ENCODE data around the gene ANKH.

DNA sequence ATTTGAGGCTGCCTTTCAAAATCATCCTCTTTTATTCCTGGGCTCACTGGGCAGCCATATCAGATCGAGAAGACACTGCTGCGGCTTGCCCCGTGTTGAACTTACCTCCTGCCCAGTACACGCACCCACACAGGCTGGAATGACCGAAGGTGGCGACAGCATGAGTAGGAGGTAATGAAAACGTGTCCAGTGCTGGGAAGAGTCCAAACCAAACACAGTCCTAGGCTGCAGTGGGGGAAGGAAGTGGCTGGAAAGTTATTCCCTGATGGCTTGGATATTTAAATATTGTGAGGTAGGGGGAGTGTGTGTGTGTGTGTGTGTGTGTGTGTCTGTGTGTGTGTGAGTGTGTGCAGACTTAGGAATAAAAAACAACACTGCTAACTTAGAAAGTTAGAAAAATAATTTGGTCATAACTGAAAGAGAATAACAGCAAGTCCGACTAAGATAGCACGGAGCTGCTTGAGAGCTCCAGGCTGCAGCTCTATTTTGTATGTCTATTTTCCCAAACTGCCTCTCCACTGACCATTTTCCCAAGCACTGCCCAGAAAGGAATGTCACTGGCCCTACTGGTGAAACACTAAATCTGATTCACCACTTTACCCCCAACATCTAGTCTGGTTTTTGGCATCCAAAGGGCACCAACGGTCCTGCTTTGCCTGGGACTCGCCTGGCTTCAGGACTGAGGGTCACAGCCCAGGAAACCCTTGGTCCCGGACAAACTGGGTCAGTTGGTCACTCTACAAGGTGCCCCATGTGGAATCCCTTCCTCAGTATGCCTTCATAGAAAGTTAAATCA lies 41.2 kb downstream of the ANKH start:
- TF ChIP-seq, protein P1, sequence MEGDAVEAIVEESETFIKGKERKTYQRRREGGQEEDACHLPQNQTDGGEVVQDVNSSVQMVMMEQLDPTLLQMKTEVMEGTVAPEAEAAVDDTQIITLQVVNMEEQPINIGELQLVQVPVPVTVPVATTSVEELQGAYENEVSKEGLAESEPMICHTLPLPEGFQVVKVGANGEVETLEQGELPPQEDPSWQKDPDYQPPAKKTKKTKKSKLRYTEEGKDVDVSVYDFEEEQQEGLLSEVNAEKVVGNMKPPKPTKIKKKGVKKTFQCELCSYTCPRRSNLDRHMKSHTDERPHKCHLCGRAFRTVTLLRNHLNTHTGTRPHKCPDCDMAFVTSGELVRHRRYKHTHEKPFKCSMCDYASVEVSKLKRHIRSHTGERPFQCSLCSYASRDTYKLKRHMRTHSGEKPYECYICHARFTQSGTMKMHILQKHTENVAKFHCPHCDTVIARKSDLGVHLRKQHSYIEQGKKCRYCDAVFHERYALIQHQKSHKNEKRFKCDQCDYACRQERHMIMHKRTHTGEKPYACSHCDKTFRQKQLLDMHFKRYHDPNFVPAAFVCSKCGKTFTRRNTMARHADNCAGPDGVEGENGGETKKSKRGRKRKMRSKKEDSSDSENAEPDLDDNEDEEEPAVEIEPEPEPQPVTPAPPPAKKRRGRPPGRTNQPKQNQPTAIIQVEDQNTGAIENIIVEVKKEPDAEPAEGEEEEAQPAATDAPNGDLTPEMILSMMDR (IDR thresholded peaks at IDR 0.05; ENCODE audit: low read depth, low read length, missing input control), result peak; percentile 4
- no peak for TF ChIP-seq TAF1 (conservative IDR thresholded peaks at IDR 0.05)
- TF ChIP-seq, protein P2, sequence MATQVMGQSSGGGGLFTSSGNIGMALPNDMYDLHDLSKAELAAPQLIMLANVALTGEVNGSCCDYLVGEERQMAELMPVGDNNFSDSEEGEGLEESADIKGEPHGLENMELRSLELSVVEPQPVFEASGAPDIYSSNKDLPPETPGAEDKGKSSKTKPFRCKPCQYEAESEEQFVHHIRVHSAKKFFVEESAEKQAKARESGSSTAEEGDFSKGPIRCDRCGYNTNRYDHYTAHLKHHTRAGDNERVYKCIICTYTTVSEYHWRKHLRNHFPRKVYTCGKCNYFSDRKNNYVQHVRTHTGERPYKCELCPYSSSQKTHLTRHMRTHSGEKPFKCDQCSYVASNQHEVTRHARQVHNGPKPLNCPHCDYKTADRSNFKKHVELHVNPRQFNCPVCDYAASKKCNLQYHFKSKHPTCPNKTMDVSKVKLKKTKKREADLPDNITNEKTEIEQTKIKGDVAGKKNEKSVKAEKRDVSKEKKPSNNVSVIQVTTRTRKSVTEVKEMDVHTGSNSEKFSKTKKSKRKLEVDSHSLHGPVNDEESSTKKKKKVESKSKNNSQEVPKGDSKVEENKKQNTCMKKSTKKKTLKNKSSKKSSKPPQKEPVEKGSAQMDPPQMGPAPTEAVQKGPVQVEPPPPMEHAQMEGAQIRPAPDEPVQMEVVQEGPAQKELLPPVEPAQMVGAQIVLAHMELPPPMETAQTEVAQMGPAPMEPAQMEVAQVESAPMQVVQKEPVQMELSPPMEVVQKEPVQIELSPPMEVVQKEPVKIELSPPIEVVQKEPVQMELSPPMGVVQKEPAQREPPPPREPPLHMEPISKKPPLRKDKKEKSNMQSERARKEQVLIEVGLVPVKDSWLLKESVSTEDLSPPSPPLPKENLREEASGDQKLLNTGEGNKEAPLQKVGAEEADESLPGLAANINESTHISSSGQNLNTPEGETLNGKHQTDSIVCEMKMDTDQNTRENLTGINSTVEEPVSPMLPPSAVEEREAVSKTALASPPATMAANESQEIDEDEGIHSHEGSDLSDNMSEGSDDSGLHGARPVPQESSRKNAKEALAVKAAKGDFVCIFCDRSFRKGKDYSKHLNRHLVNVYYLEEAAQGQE (IDR thresholded peaks at IDR 0.05), result peak; percentile 29
- peak; percentile 30 to 38 for TF ChIP-seq RAD21 (IDR thresholded peaks at IDR 0.05)
- peak; percentile 66 for TF ChIP-seq MAX (IDR thresholded peaks at IDR 0.05)
- TF ChIP-seq YY1 (IDR thresholded peaks at IDR 0.05), result peak; percentile 79
- peak; percentile 77 to 89 for TF ChIP-seq RXRA (IDR thresholded peaks at IDR 0.05)
- no peak for TF ChIP-seq ATF3 (IDR thresholded peaks at IDR 0.05)
- TF ChIP-seq, protein P3, sequence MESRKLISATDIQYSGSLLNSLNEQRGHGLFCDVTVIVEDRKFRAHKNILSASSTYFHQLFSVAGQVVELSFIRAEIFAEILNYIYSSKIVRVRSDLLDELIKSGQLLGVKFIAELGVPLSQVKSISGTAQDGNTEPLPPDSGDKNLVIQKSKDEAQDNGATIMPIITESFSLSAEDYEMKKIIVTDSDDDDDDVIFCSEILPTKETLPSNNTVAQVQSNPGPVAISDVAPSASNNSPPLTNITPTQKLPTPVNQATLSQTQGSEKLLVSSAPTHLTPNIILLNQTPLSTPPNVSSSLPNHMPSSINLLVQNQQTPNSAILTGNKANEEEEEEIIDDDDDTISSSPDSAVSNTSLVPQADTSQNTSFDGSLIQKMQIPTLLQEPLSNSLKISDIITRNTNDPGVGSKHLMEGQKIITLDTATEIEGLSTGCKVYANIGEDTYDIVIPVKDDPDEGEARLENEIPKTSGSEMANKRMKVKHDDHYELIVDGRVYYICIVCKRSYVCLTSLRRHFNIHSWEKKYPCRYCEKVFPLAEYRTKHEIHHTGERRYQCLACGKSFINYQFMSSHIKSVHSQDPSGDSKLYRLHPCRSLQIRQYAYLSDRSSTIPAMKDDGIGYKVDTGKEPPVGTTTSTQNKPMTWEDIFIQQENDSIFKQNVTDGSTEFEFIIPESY (IDR thresholded peaks at IDR 0.05), result no peak
- TF ChIP-seq GABPA (IDR thresholded peaks at IDR 0.05 in 1 of 2, conservative IDR thresholded peaks at IDR 0.05 in 1 of 2), result no peak
- TF ChIP-seq JUND (IDR thresholded peaks at IDR 0.05), result no peak
